ENCODE data around the gene MYH3.

MYH3 gene

DNA sequence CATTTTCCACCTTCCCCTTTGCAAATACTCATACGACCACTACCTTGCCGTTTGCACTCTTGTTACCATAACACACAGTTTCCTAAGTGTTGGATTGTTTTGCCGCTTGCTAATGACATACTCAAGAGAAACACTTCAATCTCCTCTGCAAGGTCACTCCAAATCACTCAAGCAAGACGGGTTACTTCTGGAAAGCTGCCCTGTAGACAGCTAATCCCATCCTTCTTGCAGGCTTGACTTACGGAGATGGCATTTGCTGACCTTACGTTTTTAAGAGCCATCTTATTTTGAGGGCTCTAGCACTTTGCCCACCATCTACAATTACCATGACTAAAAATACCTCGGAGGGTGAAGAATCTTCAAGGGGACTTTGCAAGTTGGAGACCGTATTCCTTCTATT lies 46.2 kb downstream of the MYH3 start:
- Histone ChIP-seq H3K9me3 (ENCODE audit: control insufficient read depth, insufficient read depth, low read length) (no peaks in the 10 kb centered on the region), H3F3A (ENCODE audit: control insufficient read depth, insufficient read depth) (no peaks in the 10 kb centered on the region), H3K36me3 (ENCODE audit: control insufficient read depth, low read length) (no peaks in the 10 kb centered on the region), H3K4me3 (ENCODE audit: low read length) (no peak overlapping the region), H3K9me2 (replicated peaks; ENCODE audit: control insufficient read depth, low read length) (no peaks in the 10 kb centered on the region), H3K27me3 (ENCODE audit: control insufficient read depth, low read length) (no peaks in the 10 kb centered on the region), H3K79me2 (ENCODE audit: control insufficient read depth, low read length) (no peaks in the 10 kb centered on the region), H3K27ac (ENCODE audit: low read depth, low read length) (no peak overlapping the region), H3K4me1 (ENCODE audit: control insufficient read depth, low read length) (no peaks in the 10 kb centered on the region), H4K20me1 (ENCODE audit: control insufficient read depth, insufficient read depth, low read depth, low read length) (no peaks in the 10 kb centered on the region), H3K4me2 (ENCODE audit: low read length) (no peak overlapping the region)
- TF ChIP-seq EZH2phosphoT487 (IDR thresholded peaks at IDR 0.05; ENCODE audit: borderline replicate concordance, low read length) (no peak), CTCF (IDR thresholded peaks at IDR 0.05; ENCODE audit: low read depth, low read length, poor library complexity, severe bottlenecking) (no peak)

GRCh38 chr17:10608244-10608643 lies 48.9 kb downstream of the MYH3 start:
- Histone ChIP-seq H3K27me3 (ENCODE audit: control insufficient read depth, low read length) (no peaks in the 10 kb centered on the region), H3K9me3 (ENCODE audit: control insufficient read depth, insufficient read depth, low read length) (no peaks in the 10 kb centered on the region), H3K9me2 (replicated peaks; ENCODE audit: control insufficient read depth, low read length) (no peaks in the 10 kb centered on the region), H3K36me3 (ENCODE audit: control insufficient read depth, low read length) (no peaks in the 10 kb centered on the region), H3K27ac (ENCODE audit: low read depth, low read length) (no peak overlapping the region), H3K79me2 (ENCODE audit: control insufficient read depth, low read length) (no peaks in the 10 kb centered on the region), H3K4me3 (ENCODE audit: low read length) (no peak overlapping the region), H3K4me1 (ENCODE audit: control insufficient read depth, low read length) (no peaks in the 10 kb centered on the region), H3K4me2 (ENCODE audit: low read length) (no peak overlapping the region), H4K20me1 (ENCODE audit: control insufficient read depth, insufficient read depth, low read depth, low read length) (no peaks in the 10 kb centered on the region), H3F3A (ENCODE audit: control insufficient read depth, insufficient read depth) (no peaks in the 10 kb centered on the region)
- TF ChIP-seq CTCF (IDR thresholded peaks at IDR 0.05; ENCODE audit: low read depth, low read length, poor library complexity, severe bottlenecking) (no peak), EZH2phosphoT487 (IDR thresholded peaks at IDR 0.05; ENCODE audit: borderline replicate concordance, low read length) (no peak)

GRCh38 chr17:10606110-10606509 lies 51.0 kb downstream of the MYH3 start:
- Histone ChIP-seq H3F3A (ENCODE audit: control insufficient read depth, insufficient read depth) (no peaks in the 10 kb centered on the region), H3K9me2 (replicated peaks; ENCODE audit: control insufficient read depth, low read length) (no peaks in the 10 kb centered on the region), H3K27me3 (ENCODE audit: control insufficient read depth, low read length) (no peaks in the 10 kb centered on the region), H3K4me2 (ENCODE audit: low read length) (no peak overlapping the region), H3K4me3 (ENCODE audit: low read length) (no peak overlapping the region), H4K20me1 (ENCODE audit: control insufficient read depth, insufficient read depth, low read depth, low read length) (no peaks in the 10 kb centered on the region), H3K36me3 (ENCODE audit: control insufficient read depth, low read length) (no peaks in the 10 kb centered on the region), H3K4me1 (ENCODE audit: control insufficient read depth, low read length) (no peaks in the 10 kb centered on the region), H3K27ac (ENCODE audit: low read depth, low read length) (no peak overlapping the region), H3K79me2 (ENCODE audit: control insufficient read depth, low read length) (no peaks in the 10 kb centered on the region), H3K9me3 (ENCODE audit: control insufficient read depth, insufficient read depth, low read length) (no peaks in the 10 kb centered on the region)
- TF ChIP-seq CTCF (IDR thresholded peaks at IDR 0.05; ENCODE audit: low read depth, low read length, poor library complexity, severe bottlenecking) (no peak), EZH2phosphoT487 (IDR thresholded peaks at IDR 0.05; ENCODE audit: borderline replicate concordance, low read length) (no peak)

All from DOHH2 (cell line).